HG03066 (cell line): ENCODE results near the gene FRYL.
"Not testable (repeated sequence)": the region's sequence is repeated elsewhere in the genome, so short reads cannot be mapped to it uniquely, and the experiment has no call there.

Experiments
- ATAC-seq: cut with Tn5 transposase; IDR thresholded peaks from one replicate; pipeline ENCODE4 v1.9.1; 2021; ENCODE audit warnings: low read depth; ENCODE audit not compliant: unreplicated experiment

FRYL gene

GRCh38 chr4:48668254-48669017 lies 111.6 kb downstream of the FRYL start:
- ATAC-seq: no peak

- no peak for ATAC-seq
Measured at GRCh38 chr4:48667148-48667547, 112.9 kb downstream of the FRYL start.

- no peak for ATAC-seq
Measured at GRCh38 chr4:48665555-48666186, 114.4 kb downstream of the FRYL start.

DNA sequence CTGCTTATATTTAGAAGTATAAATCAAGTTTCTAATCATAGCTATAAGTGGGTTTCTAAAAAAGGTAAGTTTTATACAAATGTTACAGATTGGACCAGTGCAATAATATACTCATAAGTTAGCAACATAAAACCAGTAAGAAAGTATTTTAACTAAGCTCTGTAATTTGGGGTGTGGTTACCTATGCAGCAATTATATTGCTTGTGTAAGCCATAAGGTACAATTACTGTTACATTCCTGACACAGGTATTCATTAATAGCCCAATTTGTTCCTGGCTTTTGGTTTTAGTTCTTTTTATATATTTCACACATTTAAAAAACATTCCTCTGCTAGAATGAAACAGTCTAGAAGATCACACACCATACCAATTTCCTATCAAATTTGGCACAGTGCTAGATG lies 115.1 kb downstream of the FRYL start:
- ATAC-seq: no peak

DNA sequence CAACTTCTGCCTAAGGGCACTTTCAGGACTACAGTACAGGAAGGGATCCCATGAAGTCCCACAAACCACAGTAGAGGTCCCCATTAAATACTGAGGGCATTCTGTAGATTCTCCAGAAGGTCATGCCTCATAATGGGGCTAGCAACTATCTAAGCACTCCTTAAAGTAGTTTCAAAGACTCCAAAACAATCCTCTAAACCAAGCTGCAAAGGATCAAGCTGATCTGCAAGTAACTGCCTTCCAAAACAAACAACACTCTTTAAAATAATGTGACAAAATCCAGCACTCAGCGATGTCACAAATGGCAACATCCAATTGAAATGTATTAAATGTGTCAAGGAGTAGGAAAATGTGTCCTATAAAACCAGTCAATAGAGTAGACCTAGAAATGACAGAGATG lies 118.7 kb downstream of the FRYL start:
- ATAC-seq: no peak

GRCh38 chr4:48660347-48660746 lies 119.7 kb downstream of the FRYL start:
- no peak for ATAC-seq

DNA sequence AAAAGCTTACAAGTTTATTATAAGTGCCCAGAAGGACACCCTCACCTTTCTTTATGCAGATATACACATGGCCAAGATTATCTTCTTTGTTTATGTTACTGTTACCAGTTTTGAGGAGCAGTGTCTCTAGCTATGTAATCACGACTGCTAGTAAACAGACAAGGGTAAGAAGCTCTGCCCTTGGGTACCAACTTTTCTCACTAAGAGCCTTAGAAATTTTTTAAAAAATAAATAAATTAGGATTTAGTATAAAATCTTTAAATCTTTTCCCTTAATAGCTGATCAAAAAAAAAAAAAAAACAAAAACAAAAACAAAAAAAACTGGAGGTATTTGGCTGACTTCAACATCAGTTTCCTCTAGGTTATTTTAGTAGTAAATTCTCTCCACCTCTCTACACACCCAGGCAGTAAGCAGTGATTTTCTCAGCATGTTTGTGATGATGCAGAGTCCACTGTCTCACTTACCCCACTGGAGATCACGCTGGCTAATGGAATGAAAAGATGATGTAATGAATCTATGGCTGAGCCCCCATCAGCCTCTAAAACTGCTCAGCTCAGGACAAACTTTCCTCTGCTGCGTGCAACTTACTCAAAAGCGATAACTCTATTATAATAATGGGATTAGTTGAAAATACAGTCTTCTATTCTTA lies 125.9 kb downstream of the FRYL start:
- ATAC-seq: no peak

DNA sequence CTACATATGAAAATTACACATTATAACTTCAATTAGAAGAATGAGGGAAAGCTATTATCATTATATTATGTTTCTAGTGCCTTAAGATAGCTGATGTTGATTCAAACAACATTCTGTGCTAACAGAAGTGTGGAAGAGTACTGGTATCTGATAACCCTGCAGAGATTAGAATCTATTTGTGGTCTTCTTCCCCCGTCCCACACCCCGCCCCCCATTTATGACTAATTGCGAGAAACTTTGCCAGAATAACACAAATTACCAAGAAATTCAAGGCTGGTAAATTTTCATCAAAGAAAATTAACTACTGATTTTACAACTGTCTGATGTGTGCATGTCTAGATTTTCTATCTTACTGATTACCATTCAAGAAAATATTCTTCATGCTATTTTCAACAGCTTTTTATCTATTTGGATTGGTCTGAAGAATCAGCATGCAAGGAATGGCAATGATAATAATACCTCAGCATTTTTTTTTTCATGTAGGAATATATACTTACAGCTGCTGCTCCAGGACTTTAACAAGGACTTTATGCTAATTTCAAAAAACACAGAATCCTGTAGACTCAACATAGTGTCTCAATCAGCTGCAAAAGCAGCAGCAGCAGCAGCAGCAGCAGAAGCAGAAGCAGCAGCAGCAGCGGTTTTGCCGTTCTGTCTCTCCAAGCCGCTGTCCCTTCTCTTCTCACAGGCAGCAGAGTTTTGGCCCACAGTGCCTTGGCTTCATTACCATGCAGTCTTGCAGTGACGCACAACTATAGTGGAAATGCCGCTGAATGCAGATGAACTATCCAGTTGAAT lies 126.7 kb downstream of the FRYL start:
- no peak for ATAC-seq

- ATAC-seq: no peak
Measured at GRCh38 chr4:48651914-48652313, 128.2 kb downstream of the FRYL start.

GRCh38 chr4:48649505-48649904 lies 130.6 kb downstream of the FRYL start:
- no peak for ATAC-seq

- no peak for ATAC-seq
Measured at GRCh38 chr4:48645225-48645794, 134.8 kb downstream of the FRYL start.

DNA sequence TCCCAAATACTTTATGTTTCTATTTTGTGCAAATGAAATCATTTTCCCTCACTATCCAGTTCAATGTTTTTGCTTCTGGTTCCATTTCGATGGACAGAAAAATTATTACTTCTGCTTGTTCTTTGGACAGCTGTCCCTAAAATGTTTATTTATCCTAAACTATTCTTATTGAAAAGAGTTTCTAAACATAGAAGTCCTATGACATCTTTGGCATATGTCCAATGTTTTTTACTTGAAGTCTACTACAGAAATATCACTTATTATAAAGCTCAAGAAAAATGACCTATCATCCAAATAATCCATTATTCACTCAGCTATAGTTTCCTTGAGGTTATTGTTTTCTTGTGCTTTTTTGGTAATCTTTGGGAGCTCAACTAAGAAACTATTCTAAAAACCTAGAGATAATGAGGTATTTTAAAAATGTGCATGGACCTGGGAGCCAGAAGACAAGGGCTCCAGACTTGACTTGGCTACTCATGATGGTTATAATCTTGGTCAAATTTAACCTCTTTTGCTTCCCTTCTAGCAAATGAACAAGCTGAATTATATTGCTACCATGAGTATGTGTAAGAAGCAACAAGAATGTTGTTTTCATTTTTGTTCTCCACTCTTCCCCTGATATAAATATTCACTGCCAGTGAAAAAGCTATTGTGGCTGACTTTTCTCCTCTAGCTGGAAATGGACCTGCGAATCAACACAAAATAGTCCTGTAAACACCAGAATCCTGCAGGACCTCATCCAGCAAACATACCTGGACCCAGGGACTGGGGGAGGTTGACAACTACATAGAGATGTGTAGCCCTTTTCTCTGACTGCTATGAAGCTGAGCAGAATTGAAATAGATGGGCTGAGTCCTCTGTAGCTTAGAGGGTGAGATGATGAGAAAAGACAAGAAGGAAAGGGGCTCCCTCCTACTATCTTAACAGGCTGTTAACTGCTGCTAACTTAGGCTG lies 137.4 kb downstream of the FRYL start:
- ATAC-seq: no peak

- no peak for ATAC-seq
Measured at GRCh38 chr4:48641401-48641800, 138.7 kb downstream of the FRYL start.

GRCh38 chr4:48640699-48641098 lies 139.4 kb downstream of the FRYL start:
- ATAC-seq: no peak

DNA sequence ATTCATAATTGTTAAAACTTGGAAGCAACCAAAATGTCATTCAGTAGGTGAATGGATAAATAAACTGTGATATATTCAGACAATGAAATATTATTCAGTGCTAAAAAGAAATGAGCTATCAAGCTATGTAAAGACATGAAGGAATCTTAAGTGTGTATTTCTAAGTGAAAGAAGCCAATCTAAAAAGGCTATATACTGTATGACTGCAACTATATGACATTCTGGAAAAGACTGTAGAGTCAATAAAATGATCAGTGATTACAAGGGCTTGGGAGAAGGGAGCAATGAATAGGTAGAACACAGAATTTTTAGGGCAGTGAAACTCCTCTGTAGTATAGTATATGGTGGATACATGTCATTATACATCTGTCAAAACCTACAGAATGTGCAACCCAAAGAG lies 139.9 kb downstream of the FRYL start:
- no peak for ATAC-seq

DNA sequence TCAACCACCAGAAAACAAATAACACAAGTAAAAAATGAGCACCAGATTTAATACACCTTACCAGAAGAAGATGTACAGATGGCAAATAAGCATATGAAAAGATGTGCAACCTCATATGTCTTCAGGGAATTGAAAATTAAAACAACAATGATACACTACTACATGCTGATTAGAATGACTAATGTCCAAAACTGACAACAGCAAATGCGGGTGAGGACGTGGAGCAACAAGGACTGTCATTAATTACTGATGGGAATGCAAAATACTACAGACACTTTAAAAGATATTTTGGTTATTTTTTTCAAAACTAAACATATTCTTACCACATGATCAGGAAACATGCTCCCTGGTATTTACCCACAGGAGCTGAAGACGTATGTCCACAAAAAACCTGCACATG lies 140.3 kb downstream of the FRYL start:
- no peak for ATAC-seq

GRCh38 chr4:48638586-48638985 lies 141.5 kb downstream of the FRYL start:
- ATAC-seq: not testable (repeated sequence)

- ATAC-seq: no peak
Measured at GRCh38 chr4:48636911-48637310, 143.2 kb downstream of the FRYL start.

GRCh38 chr4:48635980-48636379 lies 144.1 kb downstream of the FRYL start:
- ATAC-seq: no peak

DNA sequence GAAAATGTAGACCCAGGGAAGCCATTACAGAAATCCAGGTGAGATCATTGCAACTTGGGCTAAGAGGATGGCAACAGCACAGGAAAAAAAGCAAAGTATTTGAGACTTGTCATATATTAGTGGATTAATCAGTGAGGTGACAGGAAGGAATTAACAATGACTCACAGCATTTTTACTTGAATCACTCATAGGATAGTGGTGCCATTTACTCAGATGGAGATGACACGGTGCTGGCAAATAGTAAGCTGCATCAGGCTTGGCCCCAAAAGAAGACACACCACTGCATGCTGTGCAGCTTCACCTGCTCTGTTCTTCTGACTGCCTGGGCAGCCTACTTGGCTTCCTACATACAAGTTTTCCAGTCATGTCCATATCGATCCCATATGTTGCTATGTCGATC lies 144.8 kb downstream of the FRYL start:
- no peak for ATAC-seq
